ENCODE results near the gene D2HGDH. TPM values are rescaled to one million over a fixed set of nuclear protein-coding genes. Genes with fewer than 3 reads are reported as not detected.

The D2HGDH gene
- total and polyA plus RNA-seq, 9 of the 15 experiments (the other 6 are each of a cell fraction or from before 2014, with no cell fraction given), result 0.39 to 30.8 (median 10.3) TPM

GRCh38 chr2:241769819-241770184 lies 35.4 kb downstream of the D2HGDH start:
- no peaks in the 10 kb centered on the region for H3K79me2 ChIP-seq (ENCODE audit: control insufficient read depth, insufficient read depth, low read length)
- H4K20me1 ChIP-seq (replicated peaks; ENCODE audit: control insufficient read depth, insufficient read depth, low read length), result no peaks in the 10 kb centered on the region
- no peaks in the 10 kb centered on the region for H3K36me3 ChIP-seq (ENCODE audit: control insufficient read depth, insufficient read depth, low read length)
- ATAC-seq, result no peak
- H3K9me3 ChIP-seq (replicated peaks; ENCODE audit: control insufficient read depth, insufficient read depth, low read depth, low read length), result no peaks in the 10 kb centered on the region
- H3K4me1 ChIP-seq (replicated peaks in 1 of 2; ENCODE audit: control insufficient read depth in 2 of 2, insufficient read depth in 2 of 2, low read length in 2 of 2), result peaks cover 0 to 43% of the 10 kb centered on the region in 2 experiments; a peak in 2 of 5 replicates
- H3K27me3 ChIP-seq (ENCODE audit: control insufficient read depth in 2 of 2, insufficient read depth in 2 of 2, low read length in 2 of 2), result no peaks in the 10 kb centered on the region
- no peak for TF ChIP-seq ZNF143 (CRISPR knock-in tag; IDR thresholded peaks at IDR 0.05)
- no peak for TF ChIP-seq FOXK1 (CRISPR knock-in tag; IDR thresholded peaks at IDR 0.05; ENCODE audit: borderline replicate concordance)
- TF ChIP-seq ARID4B (CRISPR knock-in tag; IDR thresholded peaks at IDR 0.05), result no peak
- no peak for TF ChIP-seq RBBP5 (IDR thresholded peaks at IDR 0.05; ENCODE audit: borderline replicate concordance, insufficient read depth, low read length, poor library complexity, severe bottlenecking)
- TF ChIP-seq WHSC1 (IDR thresholded peaks at IDR 0.05; ENCODE audit: low read length), result no peak
- TF ChIP-seq BACH1 (tag; IDR thresholded peaks at IDR 0.05), result no peak
- peak in 1 of 4 experiments; percentile 1 for DNase-seq (ENCODE audit: extremely low read depth in 1 of 4, low spot score in 3 of 4)
- CTCF ChIA-PET (ENCODE audit: low intra/inter-chr PET ratio), result no interaction called here
- no TSS peak for BruUV-seq (replicated peaks)
- WGBS (ENCODE audit: insufficient coverage, low coverage, missing lambda C conversion rate), result 92% methylated on average over 4 of the region's 13 CpGs
- H3K9ac ChIP-seq (ENCODE audit: insufficient read depth in 1 of 2, low read depth in 2 of 2, low read length in 2 of 2), result no peak overlapping the region; a peak in 1 of 4 replicates
- FAIRE-seq, result no peak
- H3K9me1 ChIP-seq (ENCODE audit: control insufficient read depth, insufficient read depth, low read length), result no peaks in the 10 kb centered on the region
- H3K27ac ChIP-seq (ENCODE audit: extremely low read depth, low read depth, low read length), result no peak overlapping the region
- H3K4me3 ChIP-seq, result no peak overlapping the region
- intact Hi-C loops (cut with micrococcal nuclease), result no loop called here
- POLR2A ChIA-PET, result no interaction called here
- in situ Hi-C loops (cut with MboI), result no loop called here
- no peak overlapping the region for H2AFZ ChIP-seq (ENCODE audit: low read depth, low read length)
- H3K4me2 ChIP-seq (ENCODE audit: insufficient read depth, low read length), result no peak overlapping the region
